ENCODE data around the gene F11R. TPM values are rescaled to one million over a fixed set of nuclear protein-coding genes. Genes with fewer than 3 reads are reported as not detected.

The F11R gene
- total and polyA plus RNA-seq, 2 of the 4 experiments (the other 2 are of a cell fraction), result 0.79 to 2.2 TPM

GRCh38 chr1:160979286-160979685 is 41.7 kb downstream of the F11R start:
- Histone ChIP-seq H3K27me3 (ENCODE audit: control insufficient read depth, insufficient read depth, low read length) (peaks cover 19% of the 10 kb centered on the region), H3K56ac (ENCODE audit: extremely low read depth, insufficient read depth, low read length) (no peak overlapping the region), H4K20me1 (ENCODE audit: insufficient read depth, low read length) (no peaks in the 10 kb centered on the region), H3K9me1 (ENCODE audit: insufficient read depth, low read length) (no peaks in the 10 kb centered on the region), H2BK15ac (ENCODE audit: low read depth, low read length) (no peak overlapping the region), H3K14ac (replicated peaks; ENCODE audit: low read depth, low read length) (no peak overlapping the region), H3K4me2 (ENCODE audit: low read depth, low read length) (no peak overlapping the region), H4K91ac (ENCODE audit: insufficient read depth, low read depth, low read length) (no peak overlapping the region), H3K4me1 (ENCODE audit: control insufficient read depth, insufficient read depth, low read length) (no peaks in the 10 kb centered on the region), H3K18ac (ENCODE audit: low read depth, low read length) (no peak overlapping the region), H3K9me3 (ENCODE audit: control insufficient read depth, insufficient read depth, low read length) (no peaks in the 10 kb centered on the region), H3K36me3 (ENCODE audit: control insufficient read depth, insufficient read depth, low read length) (no peaks in the 10 kb centered on the region), H3K9ac (ENCODE audit: low read depth, low read length) (no peak overlapping the region), H3K23ac (ENCODE audit: low read depth, low read length) (no peak overlapping the region), H3K79me1 (ENCODE audit: low read depth in 1 of 2, low read length in 2 of 2) (no peaks in the 10 kb centered on the region), H2AK5ac (ENCODE audit: low read depth, low read length) (no peak overlapping the region), H2AK9ac (replicated peaks; ENCODE audit: low read depth, low read length, poor library complexity) (no peak overlapping the region), H2BK120ac (ENCODE audit: low read depth, low read length) (no peak overlapping the region), H2BK5ac (ENCODE audit: low read depth, low read length, poor library complexity, severe bottlenecking) (no peak overlapping the region), H4K5ac (ENCODE audit: low read depth, low read length) (no peak overlapping the region), H2AFZ (replicated peaks; ENCODE audit: low read length, poor library complexity) (no peak overlapping the region), H4K8ac (ENCODE audit: low read depth in 2 of 2, low read length in 2 of 2) (no peak overlapping the region), H3K27ac (ENCODE audit: insufficient read depth, low read length) (no peak overlapping the region), H3K4me3 (ENCODE audit: insufficient read depth, low read depth, low read length) (no peak overlapping the region), H2BK20ac (ENCODE audit: low read depth, low read length) (no peak overlapping the region), H3K4ac (ENCODE audit: low read depth, low read length) (no peak overlapping the region)
- DNase-seq (no peak), ATAC-seq (ENCODE audit: low read depth) (no peak)
- in situ Hi-C loops (cut with MboI; ENCODE audit: low sequenced_read_pairs) (no loop called here), dilution Hi-C loops (cut with HindIII; ENCODE audit: low sequenced_read_pairs, unreplicated experiment) (no loop called here), intact Hi-C loops (cut with micrococcal nuclease) (no loop called here)
- no peak for TF ChIP-seq RFX5 (IDR thresholded peaks at IDR 0.05; ENCODE audit: low read depth, low read length)
- no peak for TF ChIP-seq POLR2A (IDR thresholded peaks at IDR 0.05; ENCODE audit: low read depth, low read length)
- TF ChIP-seq SMC3 (IDR thresholded peaks at IDR 0.05; ENCODE audit: low read depth, low read length), result no peak
- no peak for TF ChIP-seq FOS (IDR thresholded peaks at IDR 0.05; ENCODE audit: low read depth, low read length)
- TF ChIP-seq CTCF (conservative IDR thresholded peaks at IDR 0.05; ENCODE audit: low read depth, low read length), result no peak
- TF ChIP-seq ELK1 (IDR thresholded peaks at IDR 0.05; ENCODE audit: borderline replicate concordance, low read depth, low read length), result no peak
- TF ChIP-seq CHD1 (IDR thresholded peaks at IDR 0.05; ENCODE audit: low read depth, low read length), result no peak
- TF ChIP-seq USF2 (IDR thresholded peaks at IDR 0.05; ENCODE audit: low read depth, low read length), result no peak
- TF ChIP-seq RCOR1 (IDR thresholded peaks at IDR 0.05; ENCODE audit: insufficient replicate concordance, low read length), result no peak
- no peak for TF ChIP-seq CEBPB (IDR thresholded peaks at IDR 0.05; ENCODE audit: low read depth, low read length)
- BruUV-seq (replicated peaks), result no TSS peak
- WGBS, 2 experiments (ENCODE audit: extremely low coverage in 2 of 2, insufficient read length in 1 of 2), result no CpG with 5 or more reads among the region's 2 CpGs
- POLR2A ChIA-PET (ENCODE audit: unreplicated experiment), result no interaction called here
- CTCF ChIA-PET, result interaction anchor here (0.6 kb wide), 1 partner anchor 11 kb away, joined by 3 read pairs; no protein-coding TSS in a partner anchor

All from IMR-90 (cell line).